ENCODE results near the gene FAM98A.

DNA sequence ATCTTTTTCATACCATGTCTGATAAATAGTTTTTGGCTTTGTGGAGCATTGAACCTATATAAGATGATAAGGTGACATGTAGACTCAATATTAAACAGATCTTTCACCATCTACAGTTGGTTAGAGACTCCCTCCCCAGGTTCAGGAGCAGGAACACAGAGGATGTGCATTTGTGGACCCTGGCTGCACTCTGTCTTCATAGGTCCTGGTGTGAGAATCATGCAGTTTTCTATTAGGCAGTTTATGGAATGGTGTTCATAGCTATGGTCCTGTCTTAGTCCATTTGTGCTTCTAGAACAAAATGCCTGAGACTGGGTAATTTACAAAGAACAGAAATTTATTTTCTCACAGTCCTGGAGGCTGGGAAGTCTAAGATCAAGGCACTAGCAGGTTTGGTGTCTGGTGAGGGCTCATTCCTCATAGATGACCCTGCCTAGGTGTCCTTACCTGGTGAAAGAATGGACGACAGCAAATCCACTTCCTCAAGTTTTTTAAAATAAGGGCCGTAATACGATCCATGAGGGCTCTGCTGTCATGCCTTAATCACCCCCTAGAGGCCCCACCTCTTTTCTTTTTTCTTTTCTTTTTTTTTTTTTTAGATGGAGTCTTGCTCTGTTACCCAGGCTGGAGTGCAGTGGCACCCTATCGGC, 35.3 kb upstream of the FAM98A start:
- TF ChIP-seq CTCF (IDR thresholded peaks at IDR 0.05) (no peak), POLR2A (IDR thresholded peaks at IDR 0.05) (no peak)

All from right lobe of liver (tissue), 4 donors.